Measurements from ENCODE around the gene PSMC3IP. TPM values are rescaled to one million over a fixed set of nuclear protein-coding genes. Genes with fewer than 3 reads are reported as not detected.

The PSMC3IP gene
- total RNA-seq, 1 donor from 2014 or later = 6.6 TPM

GRCh38 chr17:42537826-42538451 lies 39.6 kb downstream of the PSMC3IP start:
- DNase-seq = no peak

DNA sequence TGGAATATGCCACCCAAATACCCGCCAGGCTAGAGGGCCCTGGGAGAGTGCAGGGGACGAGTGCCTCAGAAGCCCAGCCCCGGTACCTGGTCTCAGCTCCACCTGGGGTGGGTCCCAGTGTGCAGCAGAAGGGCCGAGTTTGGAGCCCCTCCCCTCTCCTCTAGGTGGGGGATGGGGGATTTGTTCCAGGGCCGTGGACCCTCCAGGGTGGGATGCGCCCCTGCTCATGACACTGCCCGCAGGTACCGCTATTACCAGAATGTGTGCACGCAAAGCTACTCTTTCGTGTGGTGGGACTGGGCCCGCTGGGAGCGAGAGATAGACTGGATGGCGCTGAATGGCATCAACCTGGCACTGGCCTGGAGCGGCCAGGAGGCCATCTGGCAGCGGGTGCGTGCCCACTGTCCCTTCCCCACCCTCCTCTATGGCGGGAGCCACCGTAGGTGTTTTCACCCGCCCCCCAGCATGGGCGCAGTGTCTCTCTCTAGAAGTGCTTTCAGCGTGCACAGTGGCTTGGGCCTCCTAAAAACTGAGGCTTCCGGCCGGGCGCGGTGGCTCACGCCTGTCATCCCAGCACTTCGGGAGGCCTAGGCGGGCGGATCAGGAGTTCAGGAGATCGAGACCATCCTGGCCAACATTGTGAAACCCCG lies 40.2 kb downstream of the PSMC3IP start:
- no peak for DNase-seq

GRCh38 chr17:42536372-42537155 lies 41.0 kb downstream of the PSMC3IP start:
- peak; percentile 74 for DNase-seq

DNA sequence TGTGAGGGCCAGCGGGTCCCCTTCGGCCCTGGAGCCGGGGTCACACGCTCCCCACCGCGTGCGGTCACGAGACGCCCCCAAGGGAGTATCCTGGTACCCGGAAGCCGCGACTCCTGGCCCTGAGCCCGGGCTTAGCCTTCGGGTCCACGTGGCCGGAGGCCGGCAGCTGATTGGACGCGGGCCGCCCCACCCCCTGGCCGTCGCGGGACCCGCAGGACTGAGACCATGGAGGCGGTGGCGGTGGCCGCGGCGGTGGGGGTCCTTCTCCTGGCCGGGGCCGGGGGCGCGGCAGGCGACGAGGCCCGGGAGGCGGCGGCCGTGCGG lies 41.5 kb downstream of the PSMC3IP start, which contains the start of gene NAGLU:
TSS of gene NAGLU (plus strand) at position 194 of the 324 bp plus-strand sequence. CDS start at position 226, 32 bp downstream.
- peak; percentile 80 for DNase-seq

GRCh38 chr17:42535155-42536047 lies 42.1 kb downstream of the PSMC3IP start:
- DNase-seq = no peak

DNA sequence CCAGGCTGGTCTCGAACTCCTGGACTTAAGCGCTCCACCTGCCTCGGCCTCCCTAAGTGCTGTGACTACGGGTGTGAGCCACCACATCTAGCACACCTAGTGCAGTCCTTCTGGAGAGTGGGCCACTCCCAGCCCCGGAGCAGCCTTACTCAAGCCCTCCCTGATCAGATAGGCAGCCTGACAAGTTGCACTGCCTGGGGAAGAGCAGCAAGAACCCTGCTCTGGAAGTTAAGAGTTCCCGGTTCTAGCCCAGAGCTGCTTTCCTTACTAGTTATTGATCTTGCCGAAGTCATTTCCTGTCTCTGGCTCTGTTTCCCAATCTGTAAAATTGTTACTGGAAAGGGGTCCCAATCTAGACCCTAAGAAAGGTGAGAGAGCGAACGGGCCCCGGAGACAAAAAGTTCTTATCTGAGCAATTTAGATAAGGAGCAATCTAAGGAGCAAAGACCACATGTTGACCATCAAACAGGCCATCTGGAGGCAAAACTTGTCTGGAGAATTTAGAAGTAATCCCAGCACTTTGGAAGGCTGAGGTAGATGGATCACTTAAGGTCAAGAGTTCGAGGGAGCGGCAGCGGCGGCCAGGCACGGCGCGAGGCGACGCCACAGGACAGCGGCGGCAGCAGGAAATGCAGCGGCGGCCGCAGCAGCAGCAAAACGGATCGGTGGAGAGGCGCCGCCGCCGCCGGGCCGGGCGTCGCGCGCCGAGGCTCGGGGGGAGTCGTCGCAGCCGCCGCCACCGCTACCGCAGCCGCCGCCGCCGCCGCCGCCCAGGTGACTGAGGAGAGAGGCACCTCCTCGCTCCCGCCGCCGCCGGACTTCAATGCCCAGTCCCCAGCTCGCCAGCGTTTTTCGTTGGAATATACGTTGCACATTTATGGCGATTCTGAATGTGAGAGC lies 45.8 kb downstream of the PSMC3IP start:
- DNase-seq = peak; percentile 32

GRCh38 chr17:42530952-42531454 lies 46.5 kb downstream of the PSMC3IP start:
- no peak for DNase-seq

GRCh38 chr17:42529061-42529460 lies 48.5 kb downstream of the PSMC3IP start:
- DNase-seq = no peak

DNA sequence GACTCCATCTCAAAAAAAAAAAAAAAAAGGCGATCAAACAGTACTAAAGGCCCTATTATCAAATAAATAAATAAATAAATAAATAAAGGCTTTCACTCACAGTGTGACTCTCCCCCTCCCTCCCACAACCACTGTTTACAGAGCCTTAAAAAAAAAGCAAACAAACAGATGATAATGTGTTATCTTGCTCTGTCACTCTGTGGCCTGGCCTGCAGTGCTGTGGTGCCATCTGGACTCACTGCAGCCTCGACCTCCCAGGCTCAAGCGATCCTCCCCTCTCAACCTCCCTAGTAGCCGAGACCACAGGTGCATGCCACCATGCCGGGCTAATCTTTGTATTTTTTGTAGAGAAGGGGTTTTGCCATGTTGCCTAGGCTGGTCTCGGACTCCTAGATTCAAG lies 49.6 kb downstream of the PSMC3IP start:
- no peak for DNase-seq

- no peak for DNase-seq
These were observed 51.5 kb downstream of the PSMC3IP start for GRCh38 chr17:42526031-42526444.

- no peak for DNase-seq
These were observed 52.3 kb downstream of the PSMC3IP start for GRCh38 chr17:42525221-42525620.

- DNase-seq = no peak
These were observed 54.7 kb downstream of the PSMC3IP start for GRCh38 chr17:42522798-42523278.

Other genes starting within 250 kb of the PSMC3IP start
- gene STAT3, start 189.3 kb downstream of the PSMC3IP start, total RNA-seq = 25.1 TPM
- 7.8 TPM for gene CAVIN1, start 154.5 kb downstream of the PSMC3IP start, total RNA-seq
- 263 TPM for gene ATP6V0A1, start 118.9 kb downstream of the PSMC3IP start, total RNA-seq
- 8.6 TPM for gene NAGLU, start 41.5 kb downstream of the PSMC3IP start, total RNA-seq
- 0.62 TPM for gene HSD17B1, start 24.8 kb downstream of the PSMC3IP start, total RNA-seq
- gene COASY, start 15.6 kb downstream of the PSMC3IP start, total RNA-seq = 3.6 TPM
- gene MLX, start 10.6 kb downstream of the PSMC3IP start, total RNA-seq = 25.1 TPM
- gene RETREG3, start 31.6 kb upstream of the PSMC3IP start, total RNA-seq = 54.9 TPM
- 10.3 TPM for gene TUBG1, start 32.0 kb upstream of the PSMC3IP start, total RNA-seq
- gene TUBG2, start 81.6 kb upstream of the PSMC3IP start, total RNA-seq = 9.4 TPM
- 2.8 TPM for gene PLEKHH3, start 99.3 kb upstream of the PSMC3IP start, total RNA-seq
- 0.47 TPM for gene CCR10, start 104.1 kb upstream of the PSMC3IP start, total RNA-seq
- gene CNTNAP1, start 104.8 kb upstream of the PSMC3IP start, total RNA-seq = 7.5 TPM
- 23.2 TPM for gene EZH1, start 167.3 kb upstream of the PSMC3IP start, total RNA-seq
- gene RAMP2, start 183.5 kb upstream of the PSMC3IP start, total RNA-seq = 14.3 TPM
- gene VPS25, start 195.7 kb upstream of the PSMC3IP start, total RNA-seq = 24.5 TPM
- 0.31 TPM for gene WNK4, start 202.9 kb upstream of the PSMC3IP start, total RNA-seq
- 61.8 TPM for gene COA3, start 221.0 kb upstream of the PSMC3IP start, total RNA-seq
- gene CNTD1, start 221.1 kb upstream of the PSMC3IP start, total RNA-seq = 0.47 TPM
- 57.7 TPM for gene BECN1, start 246.6 kb upstream of the PSMC3IP start, total RNA-seq